GM18505 (cell line): Measurements from ENCODE around the gene PRDX1.
A peak's percentile ranks its signal among the peaks of the same experiment; 100 is the strongest.
"Not testable (repeated sequence)": the region's sequence is repeated elsewhere in the genome, so short reads cannot be mapped to it uniquely, and the experiment has no call there.

ENCODE experiments used
- ATAC-seq: cut with Tn5 transposase; IDR thresholded peaks from one replicate; pipeline ENCODE4 v1.9.1; 2021; ENCODE audit not compliant: unreplicated experiment
- POLR2A ChIP-seq: IDR thresholded peaks from 4 replicates; pipeline ENCODE4 v1.6.1; 2011; ENCODE audit warnings: borderline replicate concordance; ENCODE audit not compliant: insufficient read depth, insufficient read length; ENCODE audit errors: extremely low read depth

Gene PRDX1

GRCh38 chr1:45501505-45501859, 20.2 kb downstream of the PRDX1 start:
- no peak for ATAC-seq
- no peak for TF ChIP-seq POLR2A

- no peak for TF ChIP-seq POLR2A
- no peak for ATAC-seq
Measured at GRCh38 chr1:45499415-45499769, 22.3 kb downstream of the PRDX1 start.

GRCh38 chr1:45498279-45498678, 23.4 kb downstream of the PRDX1 start:
- no peak for TF ChIP-seq POLR2A
- no peak for ATAC-seq

- no peak for TF ChIP-seq POLR2A
Measured at GRCh38 chr1:45493116-45493697, 28.5 kb downstream of the PRDX1 start.

GRCh38 chr1:45492691-45493090, 29.0 kb downstream of the PRDX1 start:
- TF ChIP-seq POLR2A, result no peak
- no peak for ATAC-seq

More at GRCh38 chr1:45493116-45493697, 28.5 kb downstream of the PRDX1 start:
- no peak for ATAC-seq

GRCh38 chr1:45491487-45492260, 30.0 kb downstream of the PRDX1 start:
- no peak for TF ChIP-seq POLR2A
- no peak for ATAC-seq

- peak; percentile 93 for TF ChIP-seq POLR2A
- ATAC-seq, result peak; percentile 87
Measured at GRCh38 chr1:45490626-45491486, 30.8 kb downstream of the PRDX1 start, which contains the start of gene TESK2. TSS of gene TESK2 (minus strand) at chr1:45491163. CDS start at chr1:45457785, 33,378 bp downstream.

GRCh38 chr1:45490121-45490625, 31.5 kb downstream of the PRDX1 start:
- TF ChIP-seq POLR2A, result no peak
- no peak for ATAC-seq

- not testable (repeated sequence) for ATAC-seq
Measured at GRCh38 chr1:45489379-45489778, 32.3 kb downstream of the PRDX1 start.

GRCh38 chr1:45488666-45489377, 32.9 kb downstream of the PRDX1 start:
- no peak for ATAC-seq
- no peak for TF ChIP-seq POLR2A

- no peak for ATAC-seq
- TF ChIP-seq POLR2A, result no peak
Measured at GRCh38 chr1:45485949-45486348, 35.7 kb downstream of the PRDX1 start.

- no peak for TF ChIP-seq POLR2A
- ATAC-seq, result no peak
Measured at GRCh38 chr1:45479039-45479748, 42.5 kb downstream of the PRDX1 start.
